Measurements from ENCODE around the gene STAMBPL1. TPM values are rescaled to one million over a fixed set of nuclear protein-coding genes. Genes with fewer than 3 reads are reported as not detected.

Gene STAMBPL1
- total RNA-seq, 1 experiment from 2014 or later = 25.2 TPM

GRCh38 chr10:88971221-88972061, 91.4 kb downstream of the STAMBPL1 start:
- TF ChIP-seq REST (IDR thresholded peaks at IDR 0.05; ENCODE audit: insufficient read depth in 1 of 2, low read depth in 2 of 2, low read length in 1 of 2) = no peak
- TF ChIP-seq CTCF (IDR thresholded peaks at IDR 0.05) = no peak
- TF ChIP-seq POLR2AphosphoS5 (IDR thresholded peaks at IDR 0.05; ENCODE audit: low read depth, low read length) = no peak
- no peak for TF ChIP-seq SIN3A (IDR thresholded peaks at IDR 0.05; ENCODE audit: borderline replicate concordance, insufficient read depth, low read depth, low read length)
- TF ChIP-seq TCF7L2 (IDR thresholded peaks at IDR 0.05; ENCODE audit: low read depth, low read length) = no peak
- Histone ChIP-seq H3K4me3 (ENCODE audit: low read depth in 2 of 2, low read length in 2 of 2) (no peak overlapping the region), H3K27ac (ENCODE audit: low read length) (no peak overlapping the region), H3K9me3 (ENCODE audit: control insufficient read depth, insufficient read depth, low read depth, low read length) (no peaks in the 10 kb centered on the region), H3K27me3 (ENCODE audit: control insufficient read depth, insufficient read depth, low read length) (no peaks in the 10 kb centered on the region), H3K36me3 (ENCODE audit: control insufficient read depth, insufficient read depth, low read length) (no peaks in the 10 kb centered on the region), H3K4me1 (ENCODE audit: control insufficient read depth, insufficient read depth, low read length) (peaks cover 10% of the 10 kb centered on the region; the same call in 1 of the 2 replicates)
- DNase-seq (ENCODE audit: low read depth, low spot score) (no peak), ATAC-seq (no peak)
- ChIA-PET CTCF (no interaction called here), POLR2A (no interaction called here)
- no TSS peak for BruUV-seq (replicated peaks)
- intact Hi-C loops (cut with micrococcal nuclease; ENCODE audit: unreplicated experiment) (no loop called here), in situ Hi-C loops (cut with HindIII; ENCODE audit: low pct_unique_long_range_greater_than_20kb, low sequenced_read_pairs) (no loop called here)

Other genes with a start within 250 kb of the STAMBPL1 start
- not detected for gene LIPF, start 215.8 kb upstream of the STAMBPL1 start, total RNA-seq (2021; ENCODE audit: unreplicated experiment)
- gene LIPK, start 174.0 kb upstream of the STAMBPL1 start, total RNA-seq (2021; ENCODE audit: unreplicated experiment) = not detected
- gene LIPN, start 120.2 kb upstream of the STAMBPL1 start, total RNA-seq (2021; ENCODE audit: unreplicated experiment) = not detected
- gene LIPM, start 77.5 kb upstream of the STAMBPL1 start, total RNA-seq (2021; ENCODE audit: unreplicated experiment) = not detected
- gene ANKRD22, start 28.4 kb upstream of the STAMBPL1 start, total RNA-seq (2021; ENCODE audit: unreplicated experiment) = 0.15 TPM
- gene ACTA2, start 72.5 kb downstream of the STAMBPL1 start, total RNA-seq (2021; ENCODE audit: unreplicated experiment) = 4.7 TPM
- 8.1 TPM for gene FAS, start 110.6 kb downstream of the STAMBPL1 start, total RNA-seq (2021; ENCODE audit: unreplicated experiment)